ENCODE results near the gene NAB1. TPM values are rescaled to one million over a fixed set of nuclear protein-coding genes. Genes with fewer than 3 reads are reported as not detected.

NAB1 gene
- total and polyA plus RNA-seq, 2 donors from 2014 or later = 10.4 to 45.0 TPM

DNA sequence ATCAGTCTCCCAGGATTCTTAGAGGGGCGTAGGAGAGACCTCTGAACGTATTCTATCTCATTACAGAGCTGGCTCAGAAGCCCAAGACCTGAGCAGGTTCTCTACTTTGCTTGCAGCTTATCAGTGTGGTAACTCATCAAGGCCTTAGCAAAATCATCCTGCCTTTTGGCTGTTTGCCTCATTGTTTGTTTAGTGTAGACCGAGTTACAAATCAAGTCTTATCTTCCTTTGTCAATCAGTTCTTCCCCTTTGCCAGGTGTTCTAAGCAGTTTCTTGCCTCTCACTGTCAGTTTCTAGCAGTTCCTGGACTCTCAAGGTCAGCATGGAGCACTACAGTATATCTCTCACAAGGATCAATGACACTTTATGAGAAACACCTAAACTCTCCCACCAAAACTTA is 30.9 kb upstream of the NAB1 start:
- H3K9ac ChIP-seq (ENCODE audit: low read length in 3 of 3) = no peak overlapping the region
- no peaks in the 10 kb centered on the region for H3K27me3 ChIP-seq (ENCODE audit: control insufficient read depth, insufficient read depth, low read length)
- FAIRE-seq (no peak), DNase-seq (no peak)
- no peaks in the 10 kb centered on the region for H3K36me3 ChIP-seq (ENCODE audit: control insufficient read depth in 2 of 3, insufficient read depth in 3 of 3, low read length in 3 of 3)
- H3K27ac ChIP-seq (ENCODE audit: low read depth in 2 of 2, low read length in 2 of 2) = no peak overlapping the region
- no peaks in the 10 kb centered on the region for H3K4me1 ChIP-seq (ENCODE audit: control insufficient read depth in 2 of 3, insufficient read depth in 2 of 3, low read depth in 1 of 3, low read length in 3 of 3)
- TF ChIP-seq, protein P1, sequence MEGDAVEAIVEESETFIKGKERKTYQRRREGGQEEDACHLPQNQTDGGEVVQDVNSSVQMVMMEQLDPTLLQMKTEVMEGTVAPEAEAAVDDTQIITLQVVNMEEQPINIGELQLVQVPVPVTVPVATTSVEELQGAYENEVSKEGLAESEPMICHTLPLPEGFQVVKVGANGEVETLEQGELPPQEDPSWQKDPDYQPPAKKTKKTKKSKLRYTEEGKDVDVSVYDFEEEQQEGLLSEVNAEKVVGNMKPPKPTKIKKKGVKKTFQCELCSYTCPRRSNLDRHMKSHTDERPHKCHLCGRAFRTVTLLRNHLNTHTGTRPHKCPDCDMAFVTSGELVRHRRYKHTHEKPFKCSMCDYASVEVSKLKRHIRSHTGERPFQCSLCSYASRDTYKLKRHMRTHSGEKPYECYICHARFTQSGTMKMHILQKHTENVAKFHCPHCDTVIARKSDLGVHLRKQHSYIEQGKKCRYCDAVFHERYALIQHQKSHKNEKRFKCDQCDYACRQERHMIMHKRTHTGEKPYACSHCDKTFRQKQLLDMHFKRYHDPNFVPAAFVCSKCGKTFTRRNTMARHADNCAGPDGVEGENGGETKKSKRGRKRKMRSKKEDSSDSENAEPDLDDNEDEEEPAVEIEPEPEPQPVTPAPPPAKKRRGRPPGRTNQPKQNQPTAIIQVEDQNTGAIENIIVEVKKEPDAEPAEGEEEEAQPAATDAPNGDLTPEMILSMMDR (IDR thresholded peaks at IDR 0.05; ENCODE audit: borderline replicate concordance, extremely low read depth, insufficient read depth) = no peak
- H3K4me3 ChIP-seq (ENCODE audit: low read length in 3 of 3) = no peak overlapping the region
- intact Hi-C loops (cut with DNase I) = no loop called here
- no peaks in the 10 kb centered on the region for H3K9me3 ChIP-seq (ENCODE audit: control insufficient read depth in 2 of 3, insufficient read depth in 1 of 3, low read length in 3 of 3)

DNA sequence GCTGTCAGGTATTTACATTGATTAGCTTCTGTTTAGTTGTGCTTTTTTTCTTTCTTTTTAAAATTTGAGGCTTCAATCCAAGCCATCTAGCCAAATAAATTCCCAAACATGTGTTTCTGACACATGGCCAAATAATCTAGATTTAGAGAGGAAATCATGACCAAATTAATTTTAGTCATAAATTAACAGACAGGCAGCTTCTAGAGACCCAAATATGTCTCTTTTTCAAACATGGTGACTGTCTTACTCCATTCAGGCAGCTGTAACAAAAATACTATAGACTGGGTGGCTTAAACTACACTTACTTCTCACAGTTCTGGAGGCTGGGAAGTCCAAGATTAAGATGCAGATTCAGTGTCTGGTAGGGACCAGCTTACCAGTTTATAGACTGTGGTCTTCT is 23.2 kb upstream of the NAB1 start:
- no peaks in the 10 kb centered on the region for H3K9me3 ChIP-seq (ENCODE audit: control insufficient read depth in 2 of 3, insufficient read depth in 1 of 3, low read length in 3 of 3)
- TF ChIP-seq, protein P1 (IDR thresholded peaks at IDR 0.05; ENCODE audit: borderline replicate concordance, extremely low read depth, insufficient read depth) = no peak
- no peaks in the 10 kb centered on the region for H3K27me3 ChIP-seq (ENCODE audit: control insufficient read depth, insufficient read depth, low read length)
- intact Hi-C loops (cut with DNase I) = no loop called here
- DNase-seq (no peak), FAIRE-seq (no peak)
- H3K27ac ChIP-seq (ENCODE audit: low read depth in 2 of 2, low read length in 2 of 2) = no peak overlapping the region
- H3K4me1 ChIP-seq (ENCODE audit: control insufficient read depth in 2 of 3, insufficient read depth in 2 of 3, low read depth in 1 of 3, low read length in 3 of 3) = peaks cover 0 to 3% (median 0%) of the 10 kb centered on the region in 3 donors
- H3K4me3 ChIP-seq (ENCODE audit: low read length in 3 of 3) = no peak overlapping the region
- H3K9ac ChIP-seq (ENCODE audit: low read length in 3 of 3) = no peak overlapping the region
- no peaks in the 10 kb centered on the region for H3K36me3 ChIP-seq (ENCODE audit: control insufficient read depth in 2 of 3, insufficient read depth in 3 of 3, low read length in 3 of 3)

DNA sequence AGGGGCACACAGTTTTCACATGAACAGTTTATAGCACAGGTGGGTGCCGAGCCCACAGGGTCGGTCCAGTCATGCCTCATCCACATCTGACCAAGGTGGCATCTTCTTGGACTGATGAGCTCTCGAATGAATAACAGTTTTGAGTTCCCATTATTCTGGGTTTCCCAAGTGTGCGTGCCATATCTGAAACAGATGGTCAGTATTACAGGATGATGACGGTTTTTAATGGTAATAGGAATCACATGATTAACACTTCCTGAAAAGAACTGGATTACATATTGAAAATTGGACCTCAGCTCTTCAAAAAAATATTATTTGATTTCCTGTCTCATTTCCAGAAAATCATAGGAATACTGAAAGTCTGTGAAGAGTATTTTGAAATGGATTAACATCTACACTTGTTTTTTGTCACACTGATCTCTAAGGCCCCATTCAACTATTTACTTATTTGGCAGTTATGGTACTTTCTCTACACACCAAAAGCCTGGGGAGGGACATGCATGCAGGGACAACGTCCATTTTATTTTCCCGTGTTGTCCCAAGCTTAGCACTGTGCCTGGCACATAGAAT is 22.2 kb upstream of the NAB1 start:
- peak overlapping the region in 1 of 3 donors; percentile 63 for H3K4me3 ChIP-seq (ENCODE audit: low read length in 3 of 3)
- FAIRE-seq = no peak
- H3K27me3 ChIP-seq (ENCODE audit: control insufficient read depth, insufficient read depth, low read length) = no peaks in the 10 kb centered on the region

More for the DNA sequence above, 22.2 kb upstream of the NAB1 start:
- Histone ChIP-seq H3K9me3 (ENCODE audit: control insufficient read depth in 2 of 3, insufficient read depth in 1 of 3, low read length in 3 of 3) (no peaks in the 10 kb centered on the region), H3K9ac (ENCODE audit: low read length in 3 of 3) (no peak overlapping the region), H3K27ac (ENCODE audit: low read depth in 2 of 2, low read length in 2 of 2) (no peak overlapping the region), H3K36me3 (ENCODE audit: control insufficient read depth in 2 of 3, insufficient read depth in 3 of 3, low read length in 3 of 3) (no peaks in the 10 kb centered on the region), H3K4me1 (ENCODE audit: control insufficient read depth in 2 of 3, insufficient read depth in 2 of 3, low read depth in 1 of 3, low read length in 3 of 3) (peaks cover 0 to 3% (median 0%) of the 10 kb centered on the region in 3 donors)
- no peak for DNase-seq
- intact Hi-C loops (cut with DNase I) = no loop called here
- TF ChIP-seq, protein P1 (IDR thresholded peaks at IDR 0.05; ENCODE audit: borderline replicate concordance, extremely low read depth, insufficient read depth) = no peak

Data from kidney (tissue), 14 donors.